Stimulated activated CD4-positive, alpha-beta T cell treated with anti-CD3 and anti-CD28 coated beads, TNF-alpha, amount 100 ng/mL, for 1 hour (primary cell): ENCODE measurements around the gene MED31.
"Not testable (repeated sequence)": the region's sequence is repeated elsewhere in the genome, so short reads cannot be mapped to it uniquely, and the experiment has no call there.

ENCODE experiments used
- DNase-seq, 3 donors: peaks; one replicate each; pipeline ENCODE4 v3.0.0-alpha.2; 2020; ENCODE audit warnings: low read depth in 3 of 3, low spot score in 1 of 3

Gene MED31

GRCh38 chr17:6655732-6656361 is 4.4 kb upstream of the MED31 start:
- not testable (repeated sequence) for DNase-seq

- DNase-seq = no peak
Observed at GRCh38 chr17:6654841-6655731, 3.7 kb upstream of the MED31 start.

GRCh38 chr17:6651919-6652452 is 581 bp upstream of the MED31 start:
- DNase-seq = no peak

GRCh38 chr17:6648181-6648580 is 3.2 kb downstream of the MED31 start:
- DNase-seq = no peak

- DNase-seq = no peak
Observed at GRCh38 chr17:6643451-6644125, 7.8 kb downstream of the MED31 start.

GRCh38 chr17:6642592-6642991 is 8.8 kb downstream of the MED31 start:
- no peak for DNase-seq

- DNase-seq = no peak
Observed at GRCh38 chr17:6641247-6641863, 10.1 kb downstream of the MED31 start.

- DNase-seq = peak; percentile 66 to 88 (median 76)
Observed at GRCh38 chr17:6640536-6641246, 10.7 kb downstream of the MED31 start, which contains the start of the genes KIAA0753 and TXNDC17. Gene KIAA0753, minus strand, starts transcription at chr17:6640711. Its CDS starts 5,608 bp downstream, at chr17:6635103. Gene TXNDC17, plus strand, starts transcription at chr17:6641060. Its CDS starts 23 bp downstream, at chr17:6641083.

- DNase-seq = no peak
Observed at GRCh38 chr17:6639586-6640535, 11.5 kb downstream of the MED31 start.

- no peak for DNase-seq
Observed at GRCh38 chr17:6639014-6639585, 12.3 kb downstream of the MED31 start.

GRCh38 chr17:6638046-6638908 is 13.1 kb downstream of the MED31 start:
- DNase-seq = no peak

GRCh38 chr17:6637458-6637840 is 14.0 kb downstream of the MED31 start:
- DNase-seq = no peak

- no peak for DNase-seq
Observed at GRCh38 chr17:6636616-6637457, 14.6 kb downstream of the MED31 start.

GRCh38 chr17:6636105-6636504 is 15.3 kb downstream of the MED31 start:
- DNase-seq = no peak

- no peak for DNase-seq
Observed at GRCh38 chr17:6633263-6633662, 18.1 kb downstream of the MED31 start.

GRCh38 chr17:6632530-6632929 is 18.9 kb downstream of the MED31 start:
- DNase-seq = no peak

- no peak for DNase-seq
Observed at GRCh38 chr17:6630390-6630789, 21.0 kb downstream of the MED31 start.
